Endothelial cell (in vitro differentiated cells): ENCODE data around the gene NUDT22. TPM values are rescaled to one million over a fixed set of nuclear protein-coding genes. Genes with fewer than 3 reads are reported as not detected.
"Not testable (repeated sequence)": the region's sequence is repeated elsewhere in the genome, so short reads cannot be mapped to it uniquely, and the experiment has no call there.

Experiments used
- DNase-seq: peaks from one replicate; pipeline ENCODE4 v3.0.0; 2021; ENCODE audit warnings: low spot score
- H3K27ac Mint-ChIP-seq: one replicate; pipeline ENCODE4 v1.8.0; 2021; ENCODE audit warnings: mixed read lengths, inconsistent platforms; ENCODE audit not compliant: unreplicated experiment
- H3K27me3 Mint-ChIP-seq: one replicate; pipeline ENCODE4 v1.8.0; 2021; ENCODE audit warnings: mild to moderate bottlenecking, moderate library complexity, mixed read lengths, inconsistent platforms; ENCODE audit not compliant: unreplicated experiment
- H3K36me3 Mint-ChIP-seq: one replicate; pipeline ENCODE4 v1.8.0; 2021; ENCODE audit warnings: mild to moderate bottlenecking, low read depth, mixed read lengths, inconsistent platforms; ENCODE audit not compliant: unreplicated experiment
- H3K4me1 Mint-ChIP-seq: one replicate; pipeline ENCODE4 v1.8.0; 2021; ENCODE audit warnings: mild to moderate bottlenecking, mixed read lengths, inconsistent platforms; ENCODE audit not compliant: unreplicated experiment
- H3K4me3 Mint-ChIP-seq: one replicate; pipeline ENCODE4 v1.8.0; 2021; ENCODE audit warnings: mild to moderate bottlenecking, mixed read lengths, inconsistent platforms; ENCODE audit not compliant: unreplicated experiment
- H3K9me3 Mint-ChIP-seq: one replicate; pipeline ENCODE4 v1.8.0; 2021; ENCODE audit warnings: mixed read lengths, inconsistent platforms; ENCODE audit not compliant: unreplicated experiment
- CTCF ChIP-seq: fragments of 200-600 bp; sonication (generic); IDR thresholded peaks from one replicate; pipeline ENCODE4 v1.5.0; 2021; ENCODE audit warnings: antibody characterized with exemption; ENCODE audit not compliant: unreplicated experiment
- total RNA-seq: library from RNA; stranded (reverse); fragmentation: NEBNext Ultra II Directional; extraction: Animal tissue kit (Norgen Biotek cat#: 25700); gene quantifications from one replicate; pipeline ENCODE4 v1.2.1, GENCODE V29; 2021; ENCODE audit not compliant: unreplicated experiment

The NUDT22 gene
- total RNA-seq, 1 donor from 2014 or later, result 21.2 TPM

- TF ChIP-seq CTCF, result no peak
- Mint-ChIP-seq H3K4me3 (peak overlapping the region; percentile 91), H3K27me3 (peaks cover 8% of the 10 kb centered on the region), H3K36me3 (peaks cover 11% of the 10 kb centered on the region), H3K9me3 (no peaks in the 10 kb centered on the region), H3K4me1 (peaks cover 22% of the 10 kb centered on the region), H3K27ac (no peak overlapping the region)
- no peak for DNase-seq
These were observed 19.9 kb downstream of the NUDT22 start for GRCh38 chr11:64245797-64246620.

- H3K4me3 Mint-ChIP-seq, result not testable (repeated sequence)
- peaks cover 22% of the 10 kb centered on the region for H3K4me1 Mint-ChIP-seq
- peaks cover 11% of the 10 kb centered on the region for H3K36me3 Mint-ChIP-seq
These were observed 20.5 kb downstream of the NUDT22 start for GRCh38 chr11:64246621-64246870.

GRCh38 chr11:64246871-64247728 is 21.0 kb downstream of the NUDT22 start, which contains the start of gene PPP1R14B:
Gene PPP1R14B (minus strand): TSS chr11:64246943. CDS start chr11:64246673, 270 bp downstream.
- Mint-ChIP-seq H3K27me3 (peaks cover 10% of the 10 kb centered on the region), H3K9me3 (no peaks in the 10 kb centered on the region), H3K4me1 (peaks cover 26% of the 10 kb centered on the region), H3K4me3 (peak within 1 kb of the TSS; percentile 93), H3K36me3 (peaks cover 11% of the 10 kb centered on the region), H3K27ac (peak within 1 kb of the TSS; percentile 85)
- peak; percentile 8 for TF ChIP-seq CTCF
- DNase-seq, result peak; percentile 84

More at GRCh38 chr11:64246621-64246870, 20.5 kb downstream of the NUDT22 start:
- H3K27me3 Mint-ChIP-seq, H3K9me3 Mint-ChIP-seq, DNase-seq, H3K27ac Mint-ChIP-seq: not testable (repeated sequence)

- Mint-ChIP-seq H3K27ac (peak overlapping the region; percentile 85), H3K36me3 (peaks cover 11% of the 10 kb centered on the region), H3K4me3 (peak overlapping the region; percentile 86), H3K4me1 (peaks cover 26% of the 10 kb centered on the region), H3K27me3 (peaks cover 7% of the 10 kb centered on the region), H3K9me3 (no peaks in the 10 kb centered on the region)
- DNase-seq, result no peak
- no peak for TF ChIP-seq CTCF
These were observed 21.9 kb downstream of the NUDT22 start for GRCh38 chr11:64247729-64248531.

GRCh38 chr11:64248578-64248977 is 22.5 kb downstream of the NUDT22 start:
- Mint-ChIP-seq H3K36me3 (peaks cover 7% of the 10 kb centered on the region), H3K4me1 (peaks cover 26% of the 10 kb centered on the region), H3K27ac (peak overlapping the region; percentile 36), H3K27me3 (peaks cover 6% of the 10 kb centered on the region), H3K9me3 (no peaks in the 10 kb centered on the region), H3K4me3 (peak overlapping the region; percentile 86)
- no peak for DNase-seq
- no peak for TF ChIP-seq CTCF
